Glutamatergic neuron (in vitro differentiated cells): ENCODE data around the gene CDH11. TPM values are rescaled to one million over a fixed set of nuclear protein-coding genes. Genes with fewer than 3 reads are reported as not detected.

Experiments
- DNase-seq: peaks from one replicate; pipeline ENCODE4 v3.0.0; 2022
- H3K27ac Mint-ChIP-seq: one replicate; pipeline ENCODE4 v1.8.0; 2020; ENCODE audit warnings: mild to moderate bottlenecking, mixed read lengths, inconsistent platforms; ENCODE audit not compliant: unreplicated experiment
- H3K27me3 Mint-ChIP-seq: one replicate; pipeline ENCODE4 v1.8.0; 2020; ENCODE audit warnings: mild to moderate bottlenecking, moderate library complexity, mixed read lengths, inconsistent platforms; ENCODE audit not compliant: unreplicated experiment
- H3K36me3 Mint-ChIP-seq: one replicate; pipeline ENCODE4 v1.8.0; 2020; ENCODE audit warnings: mild to moderate bottlenecking, mixed read lengths, inconsistent platforms; ENCODE audit not compliant: unreplicated experiment
- H3K4me1 Mint-ChIP-seq: one replicate; pipeline ENCODE4 v1.8.0; 2020; ENCODE audit warnings: mild to moderate bottlenecking, low read depth, mixed read lengths, inconsistent platforms; ENCODE audit not compliant: unreplicated experiment
- H3K4me3 Mint-ChIP-seq: one replicate; pipeline ENCODE4 v1.8.0; 2020; ENCODE audit warnings: mild to moderate bottlenecking, mixed read lengths, inconsistent platforms; ENCODE audit not compliant: unreplicated experiment
- H3K9me3 Mint-ChIP-seq: one replicate; pipeline ENCODE4 v1.8.0; 2020; ENCODE audit warnings: mild to moderate bottlenecking, moderate library complexity, mixed read lengths, inconsistent platforms; ENCODE audit not compliant: unreplicated experiment
- total RNA-seq: library from RNA; stranded (reverse); fragmentation: NEBNext Ultra II Directional; extraction: Animal tissue kit (Norgen Biotek cat#: 25700); gene quantifications from one replicate; pipeline ENCODE4 v1.2.1, GENCODE V29; 2021; ENCODE audit not compliant: unreplicated experiment
- TF ChIP-seq, protein P1 (sequence below): fragments of 200-600 bp; sonication (generic); IDR thresholded peaks from one replicate; pipeline ENCODE4 v1.5.0; 2021; ENCODE audit not compliant: partially characterized antibody, unreplicated experiment

The CDH11 gene
- total RNA-seq, 1 donor from 2014 or later = 2.6 TPM

DNA sequence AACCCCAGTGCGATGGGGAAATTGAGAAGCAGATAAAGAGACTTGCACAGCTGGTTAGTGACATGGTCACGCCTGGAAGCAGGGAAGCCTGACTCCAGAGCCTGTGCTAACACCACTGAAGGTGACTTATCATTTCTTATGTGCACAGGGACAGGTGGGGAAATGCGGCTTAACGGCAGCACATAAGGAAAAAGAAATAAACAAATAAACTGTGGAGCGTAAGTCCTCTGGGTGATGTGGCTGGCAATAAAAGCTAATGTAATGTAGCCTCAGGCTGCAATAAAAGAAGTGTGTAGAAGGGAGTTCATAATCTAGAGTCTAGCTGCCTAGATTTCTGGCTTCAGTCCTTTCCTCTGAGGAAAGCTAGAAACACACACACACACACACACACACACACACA is 10.6 kb downstream of the CDH11 start:
- H3K27ac Mint-ChIP-seq = no peak overlapping the region
- no peak overlapping the region for H3K4me3 Mint-ChIP-seq
- no peaks in the 10 kb centered on the region for H3K9me3 Mint-ChIP-seq
- TF ChIP-seq, protein P1, sequence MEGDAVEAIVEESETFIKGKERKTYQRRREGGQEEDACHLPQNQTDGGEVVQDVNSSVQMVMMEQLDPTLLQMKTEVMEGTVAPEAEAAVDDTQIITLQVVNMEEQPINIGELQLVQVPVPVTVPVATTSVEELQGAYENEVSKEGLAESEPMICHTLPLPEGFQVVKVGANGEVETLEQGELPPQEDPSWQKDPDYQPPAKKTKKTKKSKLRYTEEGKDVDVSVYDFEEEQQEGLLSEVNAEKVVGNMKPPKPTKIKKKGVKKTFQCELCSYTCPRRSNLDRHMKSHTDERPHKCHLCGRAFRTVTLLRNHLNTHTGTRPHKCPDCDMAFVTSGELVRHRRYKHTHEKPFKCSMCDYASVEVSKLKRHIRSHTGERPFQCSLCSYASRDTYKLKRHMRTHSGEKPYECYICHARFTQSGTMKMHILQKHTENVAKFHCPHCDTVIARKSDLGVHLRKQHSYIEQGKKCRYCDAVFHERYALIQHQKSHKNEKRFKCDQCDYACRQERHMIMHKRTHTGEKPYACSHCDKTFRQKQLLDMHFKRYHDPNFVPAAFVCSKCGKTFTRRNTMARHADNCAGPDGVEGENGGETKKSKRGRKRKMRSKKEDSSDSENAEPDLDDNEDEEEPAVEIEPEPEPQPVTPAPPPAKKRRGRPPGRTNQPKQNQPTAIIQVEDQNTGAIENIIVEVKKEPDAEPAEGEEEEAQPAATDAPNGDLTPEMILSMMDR = no peak
- H3K4me1 Mint-ChIP-seq = peaks cover 9% of the 10 kb centered on the region
- H3K36me3 Mint-ChIP-seq = no peaks in the 10 kb centered on the region
- H3K27me3 Mint-ChIP-seq = no peaks in the 10 kb centered on the region
- DNase-seq = no peak

DNA sequence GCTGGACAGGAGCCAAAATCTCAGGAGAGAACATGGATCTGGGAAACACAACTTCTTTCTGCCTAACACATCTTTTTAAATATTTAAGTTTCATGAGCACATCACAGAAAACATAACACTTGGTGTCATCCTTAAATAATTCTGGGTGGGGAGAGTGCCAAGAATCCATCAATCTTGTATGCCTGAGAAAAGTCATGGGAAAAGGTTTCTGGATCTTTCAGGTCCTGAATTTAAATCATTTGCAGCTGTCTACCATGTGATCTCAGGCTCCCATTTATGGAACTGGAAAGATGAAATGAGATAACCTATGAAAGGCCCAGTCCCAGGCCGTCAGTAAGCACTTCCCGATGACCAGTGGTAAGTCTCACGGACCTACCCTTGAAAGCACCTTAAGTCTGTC is 15.1 kb downstream of the CDH11 start:
- Mint-ChIP-seq H3K4me3 (no peak overlapping the region), H3K36me3 (no peaks in the 10 kb centered on the region), H3K27me3 (no peaks in the 10 kb centered on the region), H3K9me3 (no peaks in the 10 kb centered on the region), H3K27ac (no peak overlapping the region), H3K4me1 (peaks cover 15% of the 10 kb centered on the region)
- no peak for DNase-seq
- TF ChIP-seq, protein P1 = no peak

DNA sequence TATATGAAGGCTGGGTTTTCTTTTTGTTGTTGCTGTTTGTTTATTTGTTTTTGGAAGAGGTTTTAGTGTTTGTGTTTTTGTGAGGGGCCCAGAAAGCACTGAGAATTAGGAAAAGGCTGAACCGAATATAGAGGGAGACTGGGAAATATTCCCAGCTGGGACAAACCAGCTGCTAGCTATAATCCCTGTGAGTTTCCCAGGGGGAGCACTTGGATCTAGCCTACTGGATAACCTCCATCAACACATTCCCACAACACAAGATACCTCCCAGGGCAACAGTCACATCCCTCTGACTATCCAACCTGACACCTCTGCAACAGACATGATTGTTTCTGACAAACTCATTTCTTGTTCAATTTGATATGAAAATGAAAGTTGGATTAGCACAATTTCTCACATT is 16.7 kb downstream of the CDH11 start:
- peak overlapping the region; percentile 63 for H3K27ac Mint-ChIP-seq
- DNase-seq = no peak
- no peaks in the 10 kb centered on the region for H3K9me3 Mint-ChIP-seq
- no peaks in the 10 kb centered on the region for H3K27me3 Mint-ChIP-seq
- no peaks in the 10 kb centered on the region for H3K36me3 Mint-ChIP-seq
- TF ChIP-seq, protein P1 = no peak
- peaks cover 15% of the 10 kb centered on the region for H3K4me1 Mint-ChIP-seq
- peak overlapping the region; percentile 27 for H3K4me3 Mint-ChIP-seq

DNA sequence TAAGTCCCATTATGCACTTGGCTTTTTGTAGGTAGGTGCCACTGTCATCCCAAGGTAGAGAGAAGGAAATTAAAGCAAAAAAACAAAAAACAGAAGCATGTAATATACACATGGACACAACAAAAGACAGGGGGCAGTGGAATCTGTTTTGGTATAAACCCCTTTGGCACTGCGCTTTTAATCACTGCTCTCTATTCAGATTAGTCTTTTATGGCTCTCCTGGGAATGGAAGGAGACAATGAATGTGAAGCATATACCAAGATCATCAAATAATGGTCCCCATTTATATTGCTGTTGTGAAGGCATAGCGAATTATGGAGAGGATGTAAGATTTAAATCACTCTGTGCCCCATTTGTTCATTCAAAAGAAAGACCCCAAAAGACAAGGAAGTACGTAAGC is 17.4 kb downstream of the CDH11 start:
- TF ChIP-seq, protein P1 = no peak
- Mint-ChIP-seq H3K9me3 (no peaks in the 10 kb centered on the region), H3K27me3 (no peaks in the 10 kb centered on the region), H3K27ac (no peak overlapping the region), H3K4me3 (no peak overlapping the region), H3K4me1 (peaks cover 15% of the 10 kb centered on the region), H3K36me3 (no peaks in the 10 kb centered on the region)
- DNase-seq = no peak

DNA sequence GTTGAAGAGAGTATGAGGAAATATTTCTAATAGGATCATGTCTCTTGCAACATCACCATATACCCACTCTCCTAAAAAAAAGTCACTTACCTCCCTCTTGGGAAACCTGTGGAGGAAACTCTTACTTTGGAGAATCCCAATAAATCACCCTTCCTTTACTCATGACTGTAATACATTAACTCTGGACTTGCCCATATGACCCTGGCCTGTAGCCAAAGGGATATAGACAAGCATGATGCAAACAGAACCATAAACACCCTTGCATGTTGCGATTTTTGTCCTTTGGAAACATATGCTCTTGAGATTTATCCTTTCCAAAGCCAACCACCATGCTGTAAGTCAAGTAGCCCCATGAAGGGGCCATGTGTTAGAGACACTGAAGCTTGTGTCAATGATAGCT is 19.5 kb downstream of the CDH11 start:
- DNase-seq = no peak
- Mint-ChIP-seq H3K27ac (no peak overlapping the region), H3K27me3 (no peaks in the 10 kb centered on the region), H3K4me3 (no peak overlapping the region), H3K36me3 (no peaks in the 10 kb centered on the region), H3K4me1 (peaks cover 15% of the 10 kb centered on the region), H3K9me3 (no peaks in the 10 kb centered on the region)
- TF ChIP-seq, protein P1 = no peak
